M059J (cell line): Measurements from ENCODE around the gene ADK. TPM values are rescaled to one million over a fixed set of nuclear protein-coding genes. Genes with fewer than 3 reads are reported as not detected.
"Not testable (repeated sequence)": the region's sequence is repeated elsewhere in the genome, so short reads cannot be mapped to it uniquely, and the experiment has no call there.

Experiments
- DNase-seq: peaks from one replicate; pipeline ENCODE4 v3.0.0-alpha.2; 2012; ENCODE audit warnings: low read depth
- total RNA-seq: library from RNA; depleted of rRNA; stranded (reverse); fragments of >200 nt; shearing (Covaris generic); gene quantifications from 2 replicates; pipeline ENCODE4 v1.2.3, GENCODE V29; 2014

The ADK gene
- total RNA-seq, 1 experiment from 2014 or later, result 72.7 TPM

GRCh38 chr10:74347522-74347921 lies 196.5 kb downstream of the ADK start:
- DNase-seq, result no peak

- DNase-seq, result not testable (repeated sequence)
Measured at GRCh38 chr10:74353021-74353420, 202.0 kb downstream of the ADK start.

- DNase-seq, result no peak
Measured at GRCh38 chr10:74361678-74362077, 210.7 kb downstream of the ADK start.

- DNase-seq, result no peak
Measured at GRCh38 chr10:74363727-74364126, 212.7 kb downstream of the ADK start.

GRCh38 chr10:74365109-74365508 lies 214.1 kb downstream of the ADK start:
- no peak for DNase-seq

- DNase-seq, result peak; percentile 89
Measured at GRCh38 chr10:74371696-74372095, 220.7 kb downstream of the ADK start.

GRCh38 chr10:74373059-74373458 lies 222.0 kb downstream of the ADK start:
- DNase-seq, result peak; percentile 17

GRCh38 chr10:74377476-74377875 lies 226.5 kb downstream of the ADK start:
- DNase-seq, result peak; percentile 31

GRCh38 chr10:74379474-74379873 lies 228.5 kb downstream of the ADK start:
- no peak for DNase-seq

- DNase-seq, result no peak
Measured at GRCh38 chr10:74380795-74381194, 229.8 kb downstream of the ADK start.

GRCh38 chr10:74381291-74381853 lies 230.4 kb downstream of the ADK start:
- no peak for DNase-seq

- DNase-seq, result no peak
Measured at GRCh38 chr10:74382663-74383062, 231.6 kb downstream of the ADK start.

GRCh38 chr10:74383642-74384041 lies 232.6 kb downstream of the ADK start:
- DNase-seq, result no peak

GRCh38 chr10:74384615-74385183 lies 233.7 kb downstream of the ADK start:
- no peak for DNase-seq

GRCh38 chr10:74388801-74389200 lies 237.8 kb downstream of the ADK start:
- no peak for DNase-seq

GRCh38 chr10:74391786-74392185 lies 240.8 kb downstream of the ADK start:
- DNase-seq, result no peak

- DNase-seq, result no peak
Measured at GRCh38 chr10:74394416-74394969, 243.5 kb downstream of the ADK start.

GRCh38 chr10:74400186-74400585 lies 249.2 kb downstream of the ADK start:
- no peak for DNase-seq

GRCh38 chr10:74406006-74406405 lies 255.0 kb downstream of the ADK start:
- no peak for DNase-seq

GRCh38 chr10:74415146-74415839 lies 264.3 kb downstream of the ADK start:
- no peak for DNase-seq

- no peak for DNase-seq
Measured at GRCh38 chr10:74417397-74417796, 266.4 kb downstream of the ADK start.

GRCh38 chr10:74418285-74418872 lies 267.4 kb downstream of the ADK start:
- peak; percentile 71 for DNase-seq

GRCh38 chr10:74419491-74419951 lies 268.5 kb downstream of the ADK start:
- no peak for DNase-seq
